HG02943 (cell line): ENCODE measurements around the gene SRPX2.

Experiments
- ATAC-seq: cut with Tn5 transposase; IDR thresholded peaks from one replicate; pipeline ENCODE4 v1.9.1; 2021; ENCODE audit warnings: mild to moderate bottlenecking, low read depth, moderate library complexity; ENCODE audit not compliant: unreplicated experiment

Gene SRPX2, protein sequence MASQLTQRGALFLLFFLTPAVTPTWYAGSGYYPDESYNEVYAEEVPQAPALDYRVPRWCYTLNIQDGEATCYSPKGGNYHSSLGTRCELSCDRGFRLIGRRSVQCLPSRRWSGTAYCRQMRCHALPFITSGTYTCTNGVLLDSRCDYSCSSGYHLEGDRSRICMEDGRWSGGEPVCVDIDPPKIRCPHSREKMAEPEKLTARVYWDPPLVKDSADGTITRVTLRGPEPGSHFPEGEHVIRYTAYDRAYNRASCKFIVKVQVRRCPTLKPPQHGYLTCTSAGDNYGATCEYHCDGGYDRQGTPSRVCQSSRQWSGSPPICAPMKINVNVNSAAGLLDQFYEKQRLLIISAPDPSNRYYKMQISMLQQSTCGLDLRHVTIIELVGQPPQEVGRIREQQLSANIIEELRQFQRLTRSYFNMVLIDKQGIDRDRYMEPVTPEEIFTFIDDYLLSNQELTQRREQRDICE

GRCh38 chrX:100643956-100644860 lies at the start of gene SRPX2:
Gene SRPX2, plus strand, starts transcription at chrX:100644199. Its CDS starts 2,124 bp downstream, at chrX:100646323.
- ATAC-seq = no peak

DNA sequence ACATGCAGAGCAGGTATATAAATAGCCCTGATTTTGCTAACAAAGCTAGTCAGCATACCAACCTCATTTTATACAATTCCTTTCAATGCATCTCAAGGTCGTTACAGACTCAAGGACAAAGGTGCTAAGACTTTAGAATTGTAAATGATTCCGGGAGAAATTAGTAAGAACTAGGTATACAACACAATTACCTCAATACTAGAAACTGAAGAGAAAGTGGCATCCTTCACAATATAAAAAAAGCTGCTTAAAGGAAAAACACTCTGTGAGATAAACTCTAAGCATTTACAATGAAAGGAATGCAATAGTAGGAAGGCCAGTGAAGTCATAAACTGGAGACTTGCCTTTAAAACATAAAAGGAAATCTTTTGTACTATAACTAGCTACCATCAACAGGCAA lies 47.4 kb upstream of the SRPX2 start:
- no peak for ATAC-seq

DNA sequence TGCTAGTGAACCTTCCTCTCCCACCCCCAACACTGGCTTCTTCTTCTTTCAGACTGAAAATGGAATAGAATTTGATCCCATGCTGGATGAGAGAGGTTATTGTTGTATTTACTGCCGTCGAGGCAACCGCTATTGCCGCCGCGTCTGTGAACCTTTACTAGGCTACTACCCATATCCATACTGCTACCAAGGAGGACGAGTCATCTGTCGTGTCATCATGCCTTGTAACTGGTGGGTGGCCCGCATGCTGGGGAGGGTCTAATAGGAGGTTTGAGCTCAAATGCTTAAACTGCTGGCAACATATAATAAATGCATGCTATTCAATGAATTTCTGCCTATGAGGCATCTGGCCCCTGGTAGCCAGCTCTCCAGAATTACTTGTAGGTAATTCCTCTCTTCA lies 44.5 kb upstream of the SRPX2 start:
- ATAC-seq = no peak

GRCh38 chrX:100600340-100600739 lies 43.7 kb upstream of the SRPX2 start:
- no peak for ATAC-seq

DNA sequence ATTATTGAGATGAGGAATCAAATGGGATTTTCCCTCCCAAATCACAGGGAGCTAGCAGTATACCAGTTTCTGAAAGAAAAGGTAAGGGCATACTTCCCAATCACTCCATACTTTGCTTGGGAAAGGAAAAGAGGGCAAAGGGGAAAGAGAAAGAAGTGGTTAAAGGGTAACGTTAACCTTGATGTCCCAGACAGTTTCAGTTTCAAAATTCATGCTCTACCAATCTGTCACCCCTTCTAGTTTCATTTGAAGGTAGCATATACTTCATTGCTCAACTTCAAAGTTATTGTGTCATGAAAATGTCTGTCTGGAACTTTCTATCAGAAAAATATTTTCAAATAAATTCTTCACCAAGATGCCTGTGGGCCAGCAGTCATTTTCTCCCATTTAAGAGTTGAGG lies 43.2 kb upstream of the SRPX2 start:
- ATAC-seq = no peak

- no peak for ATAC-seq
Measured at GRCh38 chrX:100606753-100607152, 37.2 kb upstream of the SRPX2 start.

DNA sequence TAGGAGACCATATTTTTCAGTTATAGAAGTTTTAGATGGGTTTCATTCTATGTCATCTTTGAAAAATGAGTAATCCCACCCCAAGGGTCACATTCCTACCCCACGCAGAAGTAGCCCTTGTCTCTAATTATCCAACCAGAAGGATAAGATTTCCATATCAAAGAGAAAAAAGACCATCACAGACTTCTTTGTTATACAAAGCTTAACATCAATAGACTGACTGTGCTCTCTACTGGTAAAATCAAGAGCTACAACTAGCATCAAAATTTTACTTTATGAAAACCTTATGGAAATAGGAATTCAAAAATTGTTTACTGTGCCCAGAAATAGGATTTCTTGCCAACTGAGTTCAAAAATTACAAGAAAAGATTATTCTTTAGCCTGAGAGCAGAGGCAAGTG lies 34.4 kb upstream of the SRPX2 start:
- no peak for ATAC-seq

DNA sequence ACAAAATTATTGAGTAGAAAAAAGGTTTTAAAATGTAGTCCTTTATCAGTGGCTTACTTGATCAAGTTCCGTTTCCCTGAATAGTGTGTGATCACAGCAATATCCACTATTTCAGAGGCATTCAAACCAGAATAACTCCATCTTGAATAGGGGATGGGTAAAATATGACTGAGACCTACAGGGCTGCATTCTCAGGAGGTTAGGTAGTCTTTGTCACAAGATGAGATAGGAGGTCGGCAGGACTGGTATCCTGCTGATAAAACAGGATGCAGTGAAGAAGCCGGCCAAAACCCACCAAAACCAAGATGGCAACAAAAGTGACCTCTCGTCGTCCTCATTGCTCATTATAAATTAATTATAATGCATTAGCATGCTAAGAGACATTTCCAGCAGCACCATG lies 32.0 kb upstream of the SRPX2 start:
- no peak for ATAC-seq

- peak; percentile 91 for ATAC-seq
Measured at GRCh38 chrX:100615005-100615404, 29.0 kb upstream of the SRPX2 start.

GRCh38 chrX:100623001-100623400 lies 21.0 kb upstream of the SRPX2 start:
- no peak for ATAC-seq

DNA sequence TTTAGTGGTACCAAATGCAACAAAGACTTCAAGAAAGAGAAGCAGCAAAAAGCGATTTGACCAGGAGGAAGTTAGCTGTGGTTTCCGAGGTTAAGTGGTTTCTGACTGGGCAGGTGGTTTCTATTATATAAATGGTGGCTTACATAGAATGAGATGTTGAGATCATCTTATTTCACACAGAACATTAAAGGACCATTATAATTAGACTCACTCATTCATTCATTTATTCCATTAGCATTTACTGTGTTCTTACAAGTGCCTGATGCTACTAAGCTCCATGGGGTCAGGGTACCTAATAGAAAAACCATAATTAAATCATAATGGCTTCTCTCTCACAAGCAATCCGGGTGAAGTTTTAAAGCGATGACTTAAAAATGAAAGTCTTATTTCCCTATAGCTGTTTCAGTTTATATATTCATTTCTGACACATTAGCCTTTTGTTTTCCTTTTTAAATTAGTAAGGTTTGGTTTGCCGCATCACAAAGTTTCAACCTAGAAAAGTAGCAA lies 18.0 kb upstream of the SRPX2 start:
- ATAC-seq = peak; percentile 93

GRCh38 chrX:100635040-100635439 lies 9.0 kb upstream of the SRPX2 start:
- no peak for ATAC-seq

DNA sequence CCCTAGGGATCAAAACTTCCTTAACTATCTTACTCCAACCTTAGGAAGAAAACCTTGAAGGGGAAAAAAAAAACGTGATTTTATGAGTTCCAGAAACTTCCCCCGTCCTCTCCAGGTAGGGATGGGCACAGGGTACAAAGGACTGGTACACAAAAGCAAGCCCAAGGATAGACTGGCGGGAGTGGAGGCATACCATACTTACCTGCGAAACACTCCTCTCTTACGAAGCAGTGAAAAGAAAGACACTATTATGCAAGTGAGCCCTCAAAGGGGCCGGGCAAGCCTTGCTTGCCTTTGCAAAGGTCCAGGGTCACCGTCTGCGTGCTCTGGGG lies 8.0 kb upstream of the SRPX2 start:
- ATAC-seq = no peak

GRCh38 chrX:100636321-100636991 lies 7.5 kb upstream of the SRPX2 start, which contains the start of gene TSPAN6:
Gene TSPAN6, minus strand, starts transcription at chrX:100636806. Its CDS starts 112 bp downstream, at chrX:100636694.
- ATAC-seq = no peak

- ATAC-seq = no peak
Measured at GRCh38 chrX:100642290-100642689, 1.7 kb upstream of the SRPX2 start.

DNA sequence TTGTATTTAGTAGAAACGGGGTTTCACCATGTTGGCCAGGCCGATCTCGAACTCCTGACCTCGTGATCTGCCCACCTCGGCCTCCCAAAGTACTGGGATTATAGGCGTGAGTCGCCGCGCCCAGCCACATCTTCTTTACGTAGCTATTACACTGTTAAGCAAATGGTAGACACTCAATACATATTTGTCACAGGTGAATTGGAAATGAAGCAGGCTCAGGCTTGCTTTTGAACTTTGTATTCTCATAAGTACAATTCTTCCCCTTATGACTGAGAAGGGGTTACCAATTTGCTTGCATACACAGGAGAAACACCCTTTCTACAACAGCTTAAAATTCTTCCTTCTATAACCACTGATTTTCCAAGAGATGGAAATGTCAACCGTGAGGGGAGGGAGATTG lies 787 bp upstream of the SRPX2 start:
- no peak for ATAC-seq

DNA sequence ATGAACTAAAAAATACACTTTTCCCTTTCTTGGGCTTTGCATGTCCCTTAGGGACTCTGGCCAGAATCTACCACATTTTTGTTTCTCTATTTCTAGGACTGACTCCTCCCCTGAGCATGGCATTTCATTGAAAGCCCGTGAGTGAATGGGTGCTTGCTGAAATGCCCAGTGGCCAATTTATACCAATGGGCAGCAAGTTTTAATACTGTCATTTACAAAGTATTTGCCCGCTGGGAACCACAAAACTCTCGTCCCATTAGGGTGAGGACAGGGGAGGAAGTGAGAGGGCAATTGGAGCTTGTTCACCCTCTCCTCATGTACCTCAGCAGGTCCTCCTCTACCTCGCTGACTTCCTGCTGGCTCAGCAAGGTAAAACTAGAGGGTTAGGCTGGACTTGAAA lies 1.1 kb downstream of the SRPX2 start:
- ATAC-seq = no peak

DNA sequence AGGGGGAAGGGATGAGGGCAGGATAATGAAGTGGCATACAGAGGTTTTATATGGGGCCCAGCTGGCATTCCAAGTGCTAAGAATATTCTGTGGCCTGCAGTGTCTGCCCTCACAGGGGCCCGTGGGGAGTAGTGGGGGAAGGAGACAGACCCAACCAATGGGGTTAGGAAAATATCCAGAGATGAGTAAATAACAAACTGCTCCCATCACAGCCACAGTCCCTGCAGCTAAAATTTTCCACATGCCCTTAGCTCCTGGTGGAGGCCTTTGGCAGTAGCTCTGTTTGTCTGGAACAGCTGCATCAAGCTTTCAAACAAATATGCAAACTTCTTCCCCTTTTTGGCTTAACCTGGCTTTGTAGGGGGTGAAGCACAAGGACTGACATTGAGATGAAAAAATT lies 3.1 kb downstream of the SRPX2 start:
- no peak for ATAC-seq

GRCh38 chrX:100647739-100648138 lies 3.7 kb downstream of the SRPX2 start:
- no peak for ATAC-seq

DNA sequence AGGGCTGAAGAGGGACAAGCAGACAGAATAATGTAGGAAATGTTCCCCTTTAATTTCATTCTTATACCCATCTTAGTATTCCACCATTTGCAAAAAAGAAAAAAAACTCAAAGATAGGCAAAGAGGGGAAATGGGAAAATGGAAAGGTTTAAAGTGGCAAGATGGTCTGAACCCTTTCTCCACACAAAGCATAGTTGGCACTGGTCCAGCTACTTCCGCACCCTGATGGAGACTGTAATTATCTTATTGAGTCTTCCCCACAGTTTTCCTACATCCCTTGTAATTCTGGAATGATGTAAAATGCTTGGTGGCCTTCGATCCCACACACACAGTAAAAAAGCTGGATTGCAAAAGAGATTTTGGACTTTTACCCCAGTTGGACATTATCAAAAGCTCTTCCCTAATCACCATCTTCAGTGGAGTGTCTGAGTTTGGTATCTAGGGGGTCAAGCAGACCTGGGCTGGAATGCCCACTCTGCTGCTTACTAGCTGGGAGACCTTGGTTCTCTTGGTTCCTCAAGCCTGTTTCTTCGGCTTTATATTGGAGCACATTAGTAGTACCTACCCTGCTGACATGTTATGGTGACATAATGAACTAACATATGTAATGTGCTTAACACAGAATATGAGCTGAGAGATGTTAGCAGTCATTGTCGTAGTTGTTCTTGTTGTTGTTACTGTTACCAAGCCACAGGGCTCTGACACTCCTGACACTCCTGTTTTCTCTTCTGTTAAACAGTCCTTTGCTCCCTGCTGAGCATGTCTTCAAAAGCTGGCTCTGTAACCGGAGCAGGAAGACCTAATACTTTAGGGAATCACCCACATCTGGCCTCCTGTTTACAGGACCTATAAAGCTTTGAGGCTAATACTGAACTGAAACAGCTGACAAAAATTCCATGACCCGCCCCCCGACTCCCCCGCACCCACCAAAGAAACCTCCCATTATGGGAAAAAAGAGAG lies 4.7 kb downstream of the SRPX2 start:
- ATAC-seq = no peak
